WI38 (cell line): ENCODE measurements around the gene OPTN.

Experiments used
- H3K4me3 ChIP-seq: 2 replicates; pipeline ENCODE4 v1.5.1; 2011; ENCODE audit warnings: low read depth, mild to moderate bottlenecking, control low read depth, low read length
- TF ChIP-seq, protein P1 (sequence below): IDR thresholded peaks from 2 replicates; pipeline ENCODE4 v1.5.1; 2012; ENCODE audit warnings: low read depth, mild to moderate bottlenecking, control low read depth, low read length

Gene OPTN

DNA sequence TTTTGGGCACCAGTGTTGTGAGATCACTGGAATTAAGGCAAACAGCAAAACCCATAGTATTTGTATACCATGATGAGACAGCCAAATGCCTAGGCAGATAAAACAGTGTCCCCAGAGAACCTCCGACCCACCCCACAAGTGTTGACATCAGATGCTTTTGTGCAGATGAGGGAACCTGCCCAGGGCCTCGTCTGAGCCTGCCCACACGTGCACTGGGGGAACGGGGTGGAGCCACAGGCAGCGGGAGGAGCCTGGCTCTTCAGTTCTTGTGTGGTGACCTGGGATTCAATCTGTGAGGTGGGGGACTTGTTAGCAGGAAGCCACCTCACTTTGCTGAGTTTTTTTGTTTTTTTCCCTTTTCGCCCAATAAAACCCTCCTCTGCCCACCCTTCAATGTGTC, 33.4 kb upstream of the OPTN start:
- TF ChIP-seq, protein P1, sequence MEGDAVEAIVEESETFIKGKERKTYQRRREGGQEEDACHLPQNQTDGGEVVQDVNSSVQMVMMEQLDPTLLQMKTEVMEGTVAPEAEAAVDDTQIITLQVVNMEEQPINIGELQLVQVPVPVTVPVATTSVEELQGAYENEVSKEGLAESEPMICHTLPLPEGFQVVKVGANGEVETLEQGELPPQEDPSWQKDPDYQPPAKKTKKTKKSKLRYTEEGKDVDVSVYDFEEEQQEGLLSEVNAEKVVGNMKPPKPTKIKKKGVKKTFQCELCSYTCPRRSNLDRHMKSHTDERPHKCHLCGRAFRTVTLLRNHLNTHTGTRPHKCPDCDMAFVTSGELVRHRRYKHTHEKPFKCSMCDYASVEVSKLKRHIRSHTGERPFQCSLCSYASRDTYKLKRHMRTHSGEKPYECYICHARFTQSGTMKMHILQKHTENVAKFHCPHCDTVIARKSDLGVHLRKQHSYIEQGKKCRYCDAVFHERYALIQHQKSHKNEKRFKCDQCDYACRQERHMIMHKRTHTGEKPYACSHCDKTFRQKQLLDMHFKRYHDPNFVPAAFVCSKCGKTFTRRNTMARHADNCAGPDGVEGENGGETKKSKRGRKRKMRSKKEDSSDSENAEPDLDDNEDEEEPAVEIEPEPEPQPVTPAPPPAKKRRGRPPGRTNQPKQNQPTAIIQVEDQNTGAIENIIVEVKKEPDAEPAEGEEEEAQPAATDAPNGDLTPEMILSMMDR = no peak
- no peak overlapping the region for H3K4me3 ChIP-seq

DNA sequence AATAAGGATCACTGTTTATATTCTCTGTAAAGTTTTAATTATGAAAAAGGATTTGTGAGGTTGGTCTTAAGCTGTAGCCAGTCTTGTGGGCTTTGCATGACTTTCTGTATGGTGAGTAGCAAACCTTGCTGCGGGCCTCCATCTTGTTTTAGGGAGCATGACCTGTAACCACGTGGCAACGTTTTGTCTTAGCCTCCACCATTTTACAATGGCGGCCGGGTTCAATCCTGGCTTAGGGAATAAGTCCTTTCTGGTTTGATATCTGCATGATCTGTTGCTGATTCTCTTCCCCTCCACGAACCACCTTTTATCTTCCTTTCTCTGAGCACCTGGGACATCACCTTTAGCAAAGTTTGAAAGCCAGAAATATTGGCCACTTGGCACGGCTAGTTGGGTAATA, 32.5 kb upstream of the OPTN start:
- H3K4me3 ChIP-seq = no peak overlapping the region
- TF ChIP-seq, protein P1 = no peak

DNA sequence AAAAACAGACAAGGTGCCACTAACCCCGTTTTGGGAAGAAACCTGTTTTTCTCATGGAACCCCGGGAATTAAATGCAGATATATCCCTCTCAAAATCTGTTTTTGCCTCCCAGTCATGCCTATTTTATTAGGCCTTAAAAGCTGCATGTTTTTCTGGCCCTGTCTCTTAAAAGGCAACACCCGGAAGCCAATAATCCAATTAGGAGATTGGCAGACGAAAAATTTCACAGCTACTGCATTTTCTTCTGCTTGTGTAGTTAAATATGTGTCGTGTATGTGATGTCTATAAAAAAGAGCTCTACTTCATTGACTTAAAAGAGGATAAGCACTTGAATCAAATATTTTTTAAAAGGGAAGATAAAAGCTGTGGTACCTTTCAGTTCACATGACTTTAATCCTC, 31.9 kb upstream of the OPTN start:
- TF ChIP-seq, protein P1 = no peak

DNA sequence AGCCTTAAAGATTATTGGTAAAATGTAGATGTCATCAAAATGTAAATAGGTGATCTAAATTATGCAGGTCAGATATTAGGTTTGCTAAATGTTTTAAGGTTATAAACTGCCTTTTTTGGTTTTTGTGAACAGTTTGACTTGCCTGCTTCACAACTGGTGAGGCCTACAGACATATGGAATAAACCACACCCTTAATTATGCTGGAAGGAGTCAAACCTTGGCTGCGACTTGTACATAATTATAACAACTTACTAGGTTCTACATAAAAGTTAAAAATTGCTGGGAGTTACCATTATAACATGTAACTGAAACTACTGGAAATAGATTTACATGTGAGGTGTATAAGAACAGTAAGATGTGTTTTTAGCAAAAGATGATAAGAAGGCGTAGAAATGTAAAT, 31.5 kb upstream of the OPTN start:
- TF ChIP-seq, protein P1 = no peak

More for the DNA sequence above, 31.9 kb upstream of the OPTN start:
- no peak overlapping the region for H3K4me3 ChIP-seq

DNA sequence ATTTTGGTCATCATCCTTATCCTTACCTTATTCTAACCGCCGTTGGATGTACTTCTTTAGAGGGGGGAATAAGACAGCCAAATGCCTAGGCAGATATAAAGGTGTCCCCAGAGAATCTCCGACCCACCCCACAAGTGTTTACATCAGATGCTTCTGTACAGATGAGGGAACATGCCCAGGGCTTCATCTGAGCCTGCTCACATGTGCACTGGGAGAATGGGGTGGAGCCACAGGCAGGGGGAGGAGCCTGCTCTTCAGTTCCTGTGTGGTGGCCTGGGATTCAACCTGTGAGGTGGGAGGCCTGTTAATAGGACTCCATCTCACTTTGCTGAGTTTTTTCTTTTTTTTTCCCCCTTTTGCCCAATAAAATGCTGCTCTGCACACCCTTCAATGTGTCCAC, 27.6 kb upstream of the OPTN start:
- H3K4me3 ChIP-seq = no peak overlapping the region
- TF ChIP-seq, protein P1 = no peak

More for the DNA sequence above, 31.5 kb upstream of the OPTN start:
- H3K4me3 ChIP-seq = no peak overlapping the region

DNA sequence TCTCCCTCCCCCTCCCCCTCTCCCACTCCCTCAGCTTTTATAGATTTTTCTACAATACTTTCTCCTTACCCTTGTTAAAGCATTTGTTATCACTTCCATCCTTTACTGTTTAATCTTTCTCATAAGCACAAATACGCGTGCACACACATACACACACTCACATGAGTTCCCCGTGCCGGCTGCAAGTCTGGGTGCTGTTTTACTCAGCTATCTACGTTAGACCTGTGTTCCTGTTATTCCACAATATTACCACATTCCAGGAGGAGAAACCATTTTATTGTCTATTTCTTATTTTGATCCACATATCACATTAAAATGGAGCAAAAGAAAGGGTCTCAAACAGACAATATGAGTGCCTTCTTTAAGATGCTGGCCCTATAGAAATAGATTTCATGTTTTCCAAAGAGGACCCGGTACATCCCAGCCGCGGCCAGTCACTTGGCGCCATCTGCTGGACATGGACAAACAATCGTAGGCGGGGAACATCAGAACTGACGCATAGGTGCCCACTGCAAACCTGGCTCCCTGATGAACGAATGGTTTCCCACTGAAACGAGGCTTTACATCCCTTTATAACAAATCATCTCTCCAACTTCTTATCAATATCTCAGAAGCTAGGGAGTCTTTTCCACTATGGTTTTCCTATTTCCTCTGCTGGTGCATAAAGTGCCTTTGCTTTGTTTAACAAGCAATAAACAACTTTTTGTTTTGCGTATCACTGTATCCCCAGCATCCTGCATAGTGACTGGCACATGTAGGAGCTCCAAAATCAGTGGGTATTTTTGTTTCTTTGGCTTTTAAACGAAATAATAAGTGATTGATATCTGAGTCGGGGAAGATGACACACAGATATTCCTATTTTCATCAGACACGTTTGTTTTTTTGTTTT, 25.2 kb upstream of the OPTN start:
- TF ChIP-seq, protein P1 = peak; percentile 80
- no peak overlapping the region for H3K4me3 ChIP-seq

DNA sequence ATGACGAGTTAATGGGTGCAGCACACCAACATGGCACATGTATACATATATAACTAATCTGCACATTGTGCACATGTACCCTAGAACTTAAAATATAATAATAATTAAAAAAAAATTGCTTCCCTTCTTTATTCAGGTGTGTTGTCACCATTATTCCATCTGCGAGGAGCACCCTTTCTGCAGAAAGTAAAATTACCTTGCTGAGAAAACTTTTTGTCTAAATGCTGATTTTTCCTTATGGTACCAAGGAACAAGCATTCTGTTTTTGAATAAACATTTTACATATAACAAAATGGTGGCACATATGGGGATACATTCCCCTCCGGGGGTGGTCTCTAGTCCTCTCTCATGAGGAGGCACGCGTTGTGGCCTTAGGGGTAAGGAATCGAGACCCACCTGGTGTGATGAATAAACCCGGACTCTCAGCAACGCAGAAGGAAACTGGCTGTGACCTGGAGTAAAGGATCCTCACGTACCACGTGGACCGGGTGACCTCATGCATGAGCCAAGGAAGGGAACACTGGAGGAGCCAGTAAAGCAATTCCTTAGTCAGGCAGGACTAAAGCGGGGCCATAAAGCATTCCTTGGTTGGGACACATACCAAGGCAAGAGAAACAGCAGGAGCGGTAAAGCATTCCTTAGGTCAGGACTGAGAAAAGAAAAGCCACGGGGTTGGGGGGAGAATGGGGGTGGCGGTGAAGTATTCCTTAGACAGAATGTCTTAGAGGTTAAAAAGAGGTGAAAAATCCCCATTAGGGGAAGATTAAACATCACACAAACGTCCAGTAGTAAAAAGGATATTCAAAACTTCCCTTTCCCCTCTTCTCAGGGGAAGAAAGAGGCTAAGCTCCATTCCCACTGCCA, 20.8 kb upstream of the OPTN start:
- TF ChIP-seq, protein P1 = no peak
- H3K4me3 ChIP-seq = no peak overlapping the region
